ENCODE measurements around the gene ZNF410. TPM values are rescaled to one million over a fixed set of nuclear protein-coding genes. Genes with fewer than 3 reads are reported as not detected.

ZNF410 gene, protein sequence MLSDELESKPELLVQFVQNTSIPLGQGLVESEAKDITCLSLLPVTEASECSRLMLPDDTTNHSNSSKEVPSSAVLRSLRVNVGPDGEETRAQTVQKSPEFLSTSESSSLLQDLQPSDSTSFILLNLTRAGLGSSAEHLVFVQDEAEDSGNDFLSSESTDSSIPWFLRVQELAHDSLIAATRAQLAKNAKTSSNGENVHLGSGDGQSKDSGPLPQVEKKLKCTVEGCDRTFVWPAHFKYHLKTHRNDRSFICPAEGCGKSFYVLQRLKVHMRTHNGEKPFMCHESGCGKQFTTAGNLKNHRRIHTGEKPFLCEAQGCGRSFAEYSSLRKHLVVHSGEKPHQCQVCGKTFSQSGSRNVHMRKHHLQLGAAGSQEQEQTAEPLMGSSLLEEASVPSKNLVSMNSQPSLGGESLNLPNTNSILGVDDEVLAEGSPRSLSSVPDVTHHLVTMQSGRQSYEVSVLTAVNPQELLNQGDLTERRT
- 40.3 and 42.6 TPM in 2 replicates for total RNA-seq

DNA sequence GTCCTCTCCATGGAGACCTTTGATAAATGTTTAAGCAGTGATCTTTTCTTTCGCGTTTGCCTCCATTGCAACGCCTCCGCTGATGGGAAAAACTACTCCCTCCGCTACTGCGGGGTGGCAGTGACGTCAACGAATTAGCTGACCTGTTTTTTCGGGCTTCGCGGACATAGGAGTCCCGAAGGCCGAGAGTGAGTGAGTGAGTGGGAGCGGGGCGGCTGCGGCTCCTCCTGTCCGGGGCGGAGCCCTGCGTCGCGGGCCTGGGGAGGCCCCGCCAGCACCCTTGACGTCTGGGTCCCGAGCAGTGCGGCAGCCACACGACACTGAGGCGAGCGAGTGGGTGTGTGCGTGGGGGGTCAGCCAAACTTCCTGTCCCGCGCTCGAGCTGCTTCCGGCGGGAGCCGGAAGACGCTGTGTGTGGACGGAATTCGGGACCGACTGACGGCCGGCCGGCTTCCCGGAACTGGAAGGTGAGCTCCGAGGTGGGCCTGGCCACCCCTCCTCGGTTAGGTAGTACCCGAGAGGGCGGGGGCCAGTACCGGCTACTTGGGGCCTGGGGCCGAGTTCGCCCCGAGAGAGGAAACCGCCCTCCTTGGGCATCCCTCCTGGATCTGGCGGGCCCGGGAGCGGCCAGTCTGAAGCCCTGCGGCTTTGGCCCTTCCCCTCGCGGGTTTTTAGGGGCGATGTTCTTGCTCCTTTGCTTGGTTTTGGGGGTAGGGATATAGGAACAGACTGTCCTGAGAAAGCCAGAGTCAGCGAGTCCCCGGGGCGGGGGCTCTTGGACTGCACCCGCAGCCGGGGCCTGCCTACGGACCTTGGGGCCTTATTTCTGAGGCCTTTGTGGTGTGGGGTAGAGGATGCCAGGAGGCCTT, at the start of gene ZNF410:
Gene ZNF410 (plus strand): TSS at position 411 of the 869 bp plus-strand sequence. CDS start 5,317 bp downstream, outside the sequence.

DNA sequence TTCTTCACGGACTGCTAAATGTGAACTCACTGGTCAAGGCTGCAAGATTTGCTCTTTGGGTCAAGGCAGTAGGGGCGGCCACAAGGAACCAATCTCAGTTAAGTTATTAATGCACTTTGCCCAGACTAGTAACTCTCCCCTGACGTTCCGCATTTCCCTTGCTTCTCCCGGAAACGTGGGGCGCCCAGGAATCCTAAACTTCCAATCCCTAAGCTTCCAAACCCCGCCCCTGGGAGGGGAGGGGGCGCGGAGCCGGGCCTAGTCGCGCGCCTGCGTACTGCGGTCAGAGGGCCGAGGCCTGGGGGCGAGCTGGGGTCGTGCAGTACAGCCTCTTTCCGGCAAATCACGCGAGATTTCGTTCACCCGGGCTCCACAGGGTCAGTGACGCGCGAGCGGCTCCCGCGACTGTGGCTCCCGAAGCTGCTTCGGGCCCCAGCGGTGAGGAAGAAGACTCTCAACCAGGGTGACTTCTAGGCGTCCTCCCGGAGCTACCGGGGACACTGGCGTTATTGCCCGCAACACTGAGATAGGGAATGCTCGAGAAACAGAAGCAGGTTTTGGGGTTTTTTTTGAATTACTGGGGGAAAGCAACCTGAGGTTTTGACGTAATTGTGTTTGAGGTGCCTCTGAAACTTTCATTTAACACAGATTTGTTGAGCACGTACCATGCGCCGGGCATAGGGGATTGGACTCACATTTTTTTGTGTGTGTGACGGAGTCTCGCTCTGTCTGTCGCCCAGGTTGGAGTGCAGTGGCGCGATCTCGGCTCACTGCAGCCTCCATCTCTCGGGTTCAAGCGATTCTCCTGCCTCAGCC, 34.9 kb upstream of the ZNF410 start, which contains the start of gene PTGR2:
Gene PTGR2 (plus strand): TSS at position 265 of the 816 bp plus-strand sequence. CDS start 7,032 bp downstream, outside the sequence.

GRCh38 chr14:73949752-73950734, 63.4 kb downstream of the ZNF410 start, which contains the start of the genes COQ6 and FAM161B:
COQ6 (plus strand) TSS chr14:73950302; CDS start chr14:73950333, 31 bp downstream.
FAM161B (minus strand) TSS chr14:73950094; CDS start chr14:73950026, 68 bp downstream.

Other genes starting within 250 kb of the ZNF410 start
- 7.8 and 9.6 TPM in 2 replicates for gene DNAL1, start 241.9 kb upstream of the ZNF410 start, total RNA-seq
- gene PNMA1, start 172.5 kb upstream of the ZNF410 start, total RNA-seq, result 19.0 and 22.5 TPM in 2 replicates
- gene PTGR2, start 35.0 kb upstream of the ZNF410 start, total RNA-seq, result 6.9 and 8.3 TPM in 2 replicates
- 2.5 and 3.1 TPM in 2 replicates for gene FAM161B, start 63.2 kb downstream of the ZNF410 start, total RNA-seq
- 12.6 and 13.9 TPM in 2 replicates for gene COQ6, start 63.4 kb downstream of the ZNF410 start, total RNA-seq
- 6.8 and 7.2 TPM in 2 replicates for gene ENTPD5, start 132.4 kb downstream of the ZNF410 start, total RNA-seq
- 3.8 and 5.7 TPM in 2 replicates for gene BBOF1, start 132.5 kb downstream of the ZNF410 start, total RNA-seq
- gene ALDH6A1, start 197.6 kb downstream of the ZNF410 start, total RNA-seq, result 17.2 and 20.0 TPM in 2 replicates
- 4.2 and 5.2 TPM in 2 replicates for gene LIN52, start 198.1 kb downstream of the ZNF410 start, total RNA-seq